ENCODE results near the gene ZNF827. TPM values are rescaled to one million over a fixed set of nuclear protein-coding genes. Genes with fewer than 3 reads are reported as not detected.

Gene ZNF827
- total RNA-seq, 1 experiment from 2014 or later = 6.3 TPM

- POLR2A ChIA-PET = no interaction called here
- in situ Hi-C loops (cut with HindIII; ENCODE audit: low pct_unique_long_range_greater_than_20kb, low sequenced_read_pairs) (no loop called here), intact Hi-C loops (cut with micrococcal nuclease; ENCODE audit: unreplicated experiment) (no loop called here)
- H3K27me3 ChIP-seq (ENCODE audit: control insufficient read depth, insufficient read depth, low read length) = no peaks in the 10 kb centered on the region
- no peak for ATAC-seq
- H3K4me3 ChIP-seq (ENCODE audit: low read depth in 2 of 2, low read length in 2 of 2) = no peak overlapping the region
- TF ChIP-seq CTCF (IDR thresholded peaks at IDR 0.05) (no peak), TCF7L2 (IDR thresholded peaks at IDR 0.05; ENCODE audit: low read depth, low read length) (no peak), SIN3A (IDR thresholded peaks at IDR 0.05; ENCODE audit: borderline replicate concordance, insufficient read depth, low read depth, low read length) (no peak), POLR2AphosphoS5 (IDR thresholded peaks at IDR 0.05; ENCODE audit: low read depth, low read length) (no peak), REST (IDR thresholded peaks at IDR 0.05; ENCODE audit: insufficient read depth in 1 of 2, low read depth in 2 of 2, low read length in 1 of 2) (no peak)
- no peaks in the 10 kb centered on the region for H3K9me3 ChIP-seq (ENCODE audit: control insufficient read depth, insufficient read depth, low read depth, low read length)
- no peaks in the 10 kb centered on the region for H3K4me1 ChIP-seq (ENCODE audit: control insufficient read depth, insufficient read depth, low read length)
- no TSS peak for BruUV-seq (replicated peaks)
- H3K36me3 ChIP-seq (ENCODE audit: control insufficient read depth, insufficient read depth, low read length) = no peaks in the 10 kb centered on the region
- no peak for DNase-seq (ENCODE audit: low read depth, low spot score)
- no peak overlapping the region for H3K27ac ChIP-seq (ENCODE audit: low read length)
- CTCF ChIA-PET = no interaction called here
Measured at GRCh38 chr4:145795521-145795920, 143.1 kb downstream of the ZNF827 start.

- no TSS peak for BruUV-seq (replicated peaks)
- Histone ChIP-seq H3K4me1 (ENCODE audit: control insufficient read depth, insufficient read depth, low read length) (no peaks in the 10 kb centered on the region), H3K36me3 (ENCODE audit: control insufficient read depth, insufficient read depth, low read length) (no peaks in the 10 kb centered on the region), H3K4me3 (ENCODE audit: low read depth in 2 of 2, low read length in 2 of 2) (no peak overlapping the region), H3K27me3 (ENCODE audit: control insufficient read depth, insufficient read depth, low read length) (no peaks in the 10 kb centered on the region), H3K27ac (ENCODE audit: low read length) (no peak overlapping the region), H3K9me3 (ENCODE audit: control insufficient read depth, insufficient read depth, low read depth, low read length) (no peaks in the 10 kb centered on the region)
- CTCF ChIA-PET = no interaction called here
- intact Hi-C loops (cut with micrococcal nuclease; ENCODE audit: unreplicated experiment) (no loop called here), in situ Hi-C loops (cut with HindIII; ENCODE audit: low pct_unique_long_range_greater_than_20kb, low sequenced_read_pairs) (no loop called here)
- no peak for TF ChIP-seq TCF7L2 (IDR thresholded peaks at IDR 0.05; ENCODE audit: low read depth, low read length)
- TF ChIP-seq CTCF (IDR thresholded peaks at IDR 0.05) = no peak
- no peak for TF ChIP-seq REST (IDR thresholded peaks at IDR 0.05; ENCODE audit: insufficient read depth in 1 of 2, low read depth in 2 of 2, low read length in 1 of 2)
- no peak for TF ChIP-seq SIN3A (IDR thresholded peaks at IDR 0.05; ENCODE audit: borderline replicate concordance, insufficient read depth, low read depth, low read length)
- no peak for TF ChIP-seq POLR2AphosphoS5 (IDR thresholded peaks at IDR 0.05; ENCODE audit: low read depth, low read length)
- POLR2A ChIA-PET = no interaction called here
- ATAC-seq (no peak), DNase-seq (ENCODE audit: low read depth, low spot score) (no peak)
Measured at GRCh38 chr4:145792429-145792828, 146.2 kb downstream of the ZNF827 start.
